HepG2 (cell line): Measurements from ENCODE around the gene OR52E2.

Source experiments
- ZBTB33 ChIP-seq: sonication (generic); formaldehyde crosslinking; IDR thresholded peaks from 2 replicates; pipeline ENCODE4 v1.4.0; 2020; ENCODE audit warnings: missing genetic modification reagents
- ZFP36 ChIP-seq: fragments of 150-350 bp; IDR thresholded peaks from 2 replicates; pipeline ENCODE4 v1.6.1; 2018; ENCODE audit warnings: borderline replicate concordance, low read length, low read depth; ENCODE audit not compliant: partially characterized antibody
- ZNF558 ChIP-seq: sonication (generic); formaldehyde crosslinking; IDR thresholded peaks from 2 replicates; pipeline ENCODE4 v1.9.0; 2022; ENCODE audit warnings: mild to moderate bottlenecking, missing genetic modification reagents, borderline replicate concordance

DNA sequence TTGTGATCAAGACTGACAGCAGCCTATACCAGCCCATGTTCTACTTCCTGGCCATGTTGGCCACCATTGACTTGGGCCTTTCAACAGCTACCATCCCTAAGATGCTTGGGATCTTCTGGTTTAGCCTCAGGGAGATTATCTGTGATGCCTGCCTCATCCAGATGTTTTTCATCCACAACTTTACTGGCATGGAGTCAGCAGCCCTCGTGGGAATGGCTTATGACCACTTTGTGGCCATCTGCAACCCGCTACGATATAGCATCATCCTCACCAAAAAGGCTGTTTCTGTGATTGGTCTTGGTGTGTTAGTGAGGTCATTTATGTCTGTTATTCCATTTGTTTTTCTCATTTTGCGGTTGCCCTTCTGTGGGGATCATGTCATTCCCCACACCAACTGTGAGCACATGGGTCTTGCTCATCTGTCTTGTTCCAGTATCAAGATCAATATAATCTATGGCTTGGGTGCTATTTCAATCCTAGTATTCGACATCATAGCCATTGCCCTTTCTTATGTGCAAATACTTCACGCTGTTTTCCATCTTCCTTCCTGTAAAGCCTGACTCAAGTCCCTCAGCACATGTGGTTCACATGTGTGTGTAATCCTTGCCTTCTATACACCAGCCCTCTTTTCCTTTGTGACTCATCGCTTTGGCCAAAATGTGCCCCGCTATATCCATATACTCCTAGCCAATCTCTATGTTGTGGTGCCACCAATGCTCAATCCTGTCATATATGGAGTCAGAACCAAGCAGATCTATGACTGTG, 33.6 kb upstream of the OR52E2 start:
- TF ChIP-seq ZFP36 (no peak), ZBTB33 (no peak), ZNF558 (CRISPR knock-in tag) (no peak)
